Mononuclear cell (primary cell): Measurements from ENCODE around the gene TRPM3. TPM values are rescaled to one million over a fixed set of nuclear protein-coding genes. Genes with fewer than 3 reads are reported as not detected.

Experiments used
- H3K27me3 ChIP-seq: 2 replicates; pipeline ENCODE4 v1.6.0; 2011; ENCODE audit warnings: low read length, control low read depth; ENCODE audit not compliant: insufficient read depth
- H3K4me1 ChIP-seq: 2 replicates; pipeline ENCODE4 v1.5.1; 2011; ENCODE audit warnings: mild to moderate bottlenecking, low read length, control low read depth; ENCODE audit not compliant: insufficient read depth
- H3K4me3 ChIP-seq: 2 replicates; pipeline ENCODE4 v1.5.1; 2011; ENCODE audit warnings: mild to moderate bottlenecking, low read length, moderate library complexity
- H3K9me3 ChIP-seq: 2 replicates; pipeline ENCODE4 v1.5.1; 2011; ENCODE audit warnings: low read depth, mild to moderate bottlenecking, control low read depth, low read length
- total RNA-seq: library from RNA; depleted of rRNA; stranded (reverse); fragments of >200 nt; gene quantifications from one replicate; pipeline ENCODE4 v1.2.3, GENCODE V29; 2012

Gene TRPM3
- total RNA-seq, 1 donor = not detected

- Histone ChIP-seq H3K4me1 (no peaks in the 10 kb centered on the region), H3K9me3 (no peaks in the 10 kb centered on the region), H3K27me3 (no peaks in the 10 kb centered on the region), H3K4me3 (no peak overlapping the region)
These were observed 319.2 kb downstream of the TRPM3 start for GRCh38 chr9:70802206-70802605.

- no peaks in the 10 kb centered on the region for H3K4me1 ChIP-seq
- no peaks in the 10 kb centered on the region for H3K27me3 ChIP-seq
- H3K4me3 ChIP-seq = no peak overlapping the region
- no peaks in the 10 kb centered on the region for H3K9me3 ChIP-seq
These were observed 320.1 kb downstream of the TRPM3 start for GRCh38 chr9:70801181-70801829.

GRCh38 chr9:70798018-70798417 lies 323.4 kb downstream of the TRPM3 start:
- no peak overlapping the region for H3K4me3 ChIP-seq
- no peaks in the 10 kb centered on the region for H3K27me3 ChIP-seq
- H3K9me3 ChIP-seq = no peaks in the 10 kb centered on the region
- no peaks in the 10 kb centered on the region for H3K4me1 ChIP-seq

- H3K4me3 ChIP-seq = no peak overlapping the region
- H3K27me3 ChIP-seq = no peaks in the 10 kb centered on the region
- H3K4me1 ChIP-seq = no peaks in the 10 kb centered on the region
- no peaks in the 10 kb centered on the region for H3K9me3 ChIP-seq
These were observed 325.6 kb downstream of the TRPM3 start for GRCh38 chr9:70795841-70796240.

- no peak overlapping the region for H3K4me3 ChIP-seq
- H3K4me1 ChIP-seq = no peaks in the 10 kb centered on the region
- no peaks in the 10 kb centered on the region for H3K27me3 ChIP-seq
- H3K9me3 ChIP-seq = no peaks in the 10 kb centered on the region
These were observed 328.6 kb downstream of the TRPM3 start for GRCh38 chr9:70792796-70793195.

- H3K4me1 ChIP-seq = no peaks in the 10 kb centered on the region
These were observed 329.5 kb downstream of the TRPM3 start for GRCh38 chr9:70791936-70792335.

GRCh38 chr9:70789086-70789485 lies 332.3 kb downstream of the TRPM3 start:
- no peaks in the 10 kb centered on the region for H3K27me3 ChIP-seq
- H3K4me1 ChIP-seq = no peaks in the 10 kb centered on the region
- H3K9me3 ChIP-seq = no peaks in the 10 kb centered on the region
- no peak overlapping the region for H3K4me3 ChIP-seq

More at GRCh38 chr9:70791936-70792335, 329.5 kb downstream of the TRPM3 start:
- Histone ChIP-seq H3K27me3 (no peaks in the 10 kb centered on the region), H3K4me3 (no peak overlapping the region), H3K9me3 (no peaks in the 10 kb centered on the region)

GRCh38 chr9:70784456-70784855 lies 337.0 kb downstream of the TRPM3 start:
- Histone ChIP-seq H3K27me3 (no peaks in the 10 kb centered on the region), H3K4me1 (no peaks in the 10 kb centered on the region), H3K9me3 (no peaks in the 10 kb centered on the region), H3K4me3 (no peak overlapping the region)

GRCh38 chr9:70778568-70778967 lies 342.9 kb downstream of the TRPM3 start:
- Histone ChIP-seq H3K4me3 (no peak overlapping the region), H3K4me1 (no peaks in the 10 kb centered on the region), H3K9me3 (no peaks in the 10 kb centered on the region), H3K27me3 (no peaks in the 10 kb centered on the region)

GRCh38 chr9:70773579-70773978 lies 347.8 kb downstream of the TRPM3 start:
- Histone ChIP-seq H3K9me3 (no peaks in the 10 kb centered on the region), H3K4me1 (no peaks in the 10 kb centered on the region), H3K27me3 (no peaks in the 10 kb centered on the region), H3K4me3 (no peak overlapping the region)

- H3K4me3 ChIP-seq = no peak overlapping the region
- no peaks in the 10 kb centered on the region for H3K27me3 ChIP-seq
- H3K4me1 ChIP-seq = no peaks in the 10 kb centered on the region
- H3K9me3 ChIP-seq = no peaks in the 10 kb centered on the region
These were observed 348.8 kb downstream of the TRPM3 start for GRCh38 chr9:70772601-70773000.

GRCh38 chr9:70765946-70766345 lies 355.5 kb downstream of the TRPM3 start:
- H3K4me1 ChIP-seq = no peaks in the 10 kb centered on the region
- H3K4me3 ChIP-seq = no peak overlapping the region
- no peaks in the 10 kb centered on the region for H3K9me3 ChIP-seq
- no peaks in the 10 kb centered on the region for H3K27me3 ChIP-seq

GRCh38 chr9:70761139-70761670 lies 360.2 kb downstream of the TRPM3 start:
- no peaks in the 10 kb centered on the region for H3K27me3 ChIP-seq
- no peak overlapping the region for H3K4me3 ChIP-seq
- no peaks in the 10 kb centered on the region for H3K4me1 ChIP-seq
- H3K9me3 ChIP-seq = no peaks in the 10 kb centered on the region

GRCh38 chr9:70760228-70760627 lies 361.2 kb downstream of the TRPM3 start:
- no peak overlapping the region for H3K4me3 ChIP-seq
- no peaks in the 10 kb centered on the region for H3K27me3 ChIP-seq
- no peaks in the 10 kb centered on the region for H3K4me1 ChIP-seq

GRCh38 chr9:70753311-70753710 lies 368.1 kb downstream of the TRPM3 start:
- no peaks in the 10 kb centered on the region for H3K4me1 ChIP-seq
- H3K9me3 ChIP-seq = no peaks in the 10 kb centered on the region
- H3K4me3 ChIP-seq = no peak overlapping the region
- H3K27me3 ChIP-seq = no peaks in the 10 kb centered on the region

More at GRCh38 chr9:70760228-70760627, 361.2 kb downstream of the TRPM3 start:
- H3K9me3 ChIP-seq = no peaks in the 10 kb centered on the region

- Histone ChIP-seq H3K9me3 (no peaks in the 10 kb centered on the region), H3K4me1 (no peaks in the 10 kb centered on the region), H3K4me3 (no peak overlapping the region), H3K27me3 (no peaks in the 10 kb centered on the region)
These were observed 372.4 kb downstream of the TRPM3 start for GRCh38 chr9:70749066-70749465.
